ENCODE measurements around the gene EXOC3.
"Not testable (repeated sequence)": the region's sequence is repeated elsewhere in the genome, so short reads cannot be mapped to it uniquely, and the experiment has no call there.

The EXOC3 gene

GRCh38 chr5:473551-474192 is 30.7 kb downstream of the EXOC3 start:
- DNase-seq (ENCODE audit: low spot score): peak; percentile 69

GRCh38 chr5:474232-474839 is 31.4 kb downstream of the EXOC3 start:
- DNase-seq (ENCODE audit: low spot score): not testable (repeated sequence)

GRCh38 chr5:474840-475661 is 32.1 kb downstream of the EXOC3 start:
- DNase-seq (ENCODE audit: low spot score): peak; percentile 23

- DNase-seq (ENCODE audit: low spot score): no peak
Measured at GRCh38 chr5:475704-476101, 32.7 kb downstream of the EXOC3 start.

GRCh38 chr5:476102-476813 is 33.3 kb downstream of the EXOC3 start:
- DNase-seq (ENCODE audit: low spot score): no peak

- DNase-seq (ENCODE audit: low spot score): no peak
Measured at GRCh38 chr5:476814-477175, 33.8 kb downstream of the EXOC3 start.

GRCh38 chr5:477247-477646 is 34.3 kb downstream of the EXOC3 start:
- DNase-seq (ENCODE audit: low spot score): no peak

GRCh38 chr5:477871-478270 is 34.9 kb downstream of the EXOC3 start:
- no peak for DNase-seq (ENCODE audit: low spot score)

- no peak for DNase-seq (ENCODE audit: low spot score)
Measured at GRCh38 chr5:478369-478981, 35.5 kb downstream of the EXOC3 start.

- DNase-seq (ENCODE audit: low spot score): no peak
Measured at GRCh38 chr5:478982-479535, 36.1 kb downstream of the EXOC3 start.

GRCh38 chr5:479566-480319 is 36.8 kb downstream of the EXOC3 start:
- no peak for DNase-seq (ENCODE audit: low spot score)

GRCh38 chr5:481347-481746 is 38.4 kb downstream of the EXOC3 start:
- DNase-seq (ENCODE audit: low spot score): no peak

GRCh38 chr5:482021-482420 is 39.0 kb downstream of the EXOC3 start:
- no peak for DNase-seq (ENCODE audit: low spot score)

- DNase-seq (ENCODE audit: low spot score): no peak
Measured at GRCh38 chr5:482506-482905, 39.5 kb downstream of the EXOC3 start.

- no peak for DNase-seq (ENCODE audit: low spot score)
Measured at GRCh38 chr5:483011-483410, 40.0 kb downstream of the EXOC3 start.

GRCh38 chr5:483434-484140 is 40.6 kb downstream of the EXOC3 start:
- DNase-seq (ENCODE audit: low spot score): no peak

GRCh38 chr5:484556-484955 is 41.6 kb downstream of the EXOC3 start:
- no peak for DNase-seq (ENCODE audit: low spot score)

- DNase-seq (ENCODE audit: low spot score): no peak
Measured at GRCh38 chr5:485113-485945, 42.4 kb downstream of the EXOC3 start.

GRCh38 chr5:485946-486491 is 43.0 kb downstream of the EXOC3 start:
- no peak for DNase-seq (ENCODE audit: low spot score)
